LNCAP (cell line): ENCODE results near the gene ARHGEF28.

Source experiments
- CTCF ChIP-seq: fragments of 450-650 bp; IDR thresholded peaks from 2 replicates; pipeline ENCODE4 v1.5.1; 2017; ENCODE audit warnings: mild to moderate bottlenecking

ARHGEF28 gene

GRCh38 chr5:73636408-73636807 is 10.4 kb downstream of the ARHGEF28 start:
- no peak for TF ChIP-seq CTCF

DNA sequence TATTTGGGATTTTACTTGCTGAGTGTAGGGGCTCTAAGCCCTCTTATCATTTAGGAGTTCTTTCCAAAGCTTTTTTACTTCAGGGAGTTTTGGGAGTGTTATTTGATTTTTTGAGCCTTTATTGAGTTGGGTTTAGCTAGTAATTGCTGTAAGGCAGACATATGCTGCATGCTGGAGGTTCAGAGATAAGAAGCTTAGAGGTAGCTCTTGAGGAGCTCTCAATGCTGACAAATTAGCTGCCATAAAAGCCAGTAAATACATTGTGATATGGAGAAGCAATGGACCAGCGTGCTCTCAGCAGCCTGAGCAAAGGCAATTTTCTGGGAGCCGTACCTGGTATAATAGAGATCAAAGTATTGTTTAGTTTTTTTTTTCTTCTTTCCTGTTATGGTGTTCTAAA is 11.6 kb downstream of the ARHGEF28 start:
- no peak for TF ChIP-seq CTCF

GRCh38 chr5:73638344-73639095 is 12.5 kb downstream of the ARHGEF28 start:
- TF ChIP-seq CTCF: no peak

DNA sequence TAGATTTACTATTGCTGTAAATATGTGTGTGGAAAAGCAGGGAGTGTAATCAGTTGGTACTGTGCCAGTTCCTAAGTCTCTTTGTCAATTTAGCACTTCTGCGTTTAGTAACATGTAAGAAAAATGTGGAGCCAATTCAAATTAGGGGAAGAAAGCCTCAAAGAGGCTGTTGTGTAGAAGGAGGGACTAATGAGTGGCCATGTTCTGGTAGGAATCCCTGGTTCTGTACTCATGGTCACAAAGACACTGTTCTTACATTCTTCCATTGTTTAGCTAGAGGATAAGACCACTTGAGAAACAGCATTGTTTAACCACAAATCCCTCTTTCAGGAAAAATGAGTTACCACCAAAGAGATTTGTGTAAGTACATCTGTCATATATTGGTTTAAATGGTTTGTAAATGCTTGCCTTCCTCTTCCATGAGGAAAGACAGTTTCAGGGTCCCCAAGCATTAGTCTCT is 14.9 kb downstream of the ARHGEF28 start:
- TF ChIP-seq CTCF: no peak

DNA sequence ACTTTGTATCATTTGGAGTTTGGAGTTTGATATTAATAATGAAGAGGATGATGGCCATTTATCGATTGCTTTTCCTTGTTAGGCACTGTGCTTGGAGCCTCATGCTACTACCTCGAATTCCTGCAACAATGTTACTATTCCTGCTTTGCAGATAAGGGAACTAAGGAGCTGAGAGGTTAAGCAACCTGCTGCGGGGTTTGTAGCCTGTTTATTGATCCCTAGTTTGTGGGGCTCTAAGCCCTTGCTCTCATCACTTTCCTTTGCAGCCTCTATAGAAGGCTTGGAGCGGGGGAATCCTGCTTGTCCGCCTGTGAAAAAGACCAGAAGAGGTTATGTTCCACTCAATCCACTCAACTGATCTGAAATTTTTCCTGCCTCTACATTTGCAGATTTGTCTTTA is 15.8 kb downstream of the ARHGEF28 start:
- no peak for TF ChIP-seq CTCF

- TF ChIP-seq CTCF: no peak
Observed at GRCh38 chr5:73642344-73642743, 16.3 kb downstream of the ARHGEF28 start.

GRCh38 chr5:73644385-73644963 is 18.5 kb downstream of the ARHGEF28 start:
- TF ChIP-seq CTCF: no peak
